Gastrocnemius medialis (tissue), 4 donors: Measurements from ENCODE around the gene TMEM121.

Experiments used
- CTCF ChIP-seq, 5 experiments: fragments of 450-650 bp in 3 of 5; fragments of 200-600 bp in 2 of 5; sonication (generic) in 2 of 5; IDR thresholded peaks in 4 of 5; conservative IDR thresholded peaks in 1 of 5; 1 replicate in 4 of 5; 2 replicates in 1 of 5; pipeline ENCODE4 v1.5.1; 2016 to 2019; ENCODE audit warnings: antibody characterized with exemption in 5 of 5, mild to moderate bottlenecking in 3 of 5, moderate library complexity in 3 of 5
- POLR2A ChIP-seq, 2 donors: fragments of 450-650 bp; IDR thresholded peaks; one replicate each; pipeline ENCODE4 v1.6.1; 2017; ENCODE audit warnings: antibody characterized with exemption in 2 of 2, mild to moderate bottlenecking in 2 of 2, moderate library complexity in 2 of 2

GRCh38 chr14:105479431-105480158 lies 46.8 kb upstream of the TMEM121 start:
- TF ChIP-seq POLR2A (IDR thresholded peaks at IDR 0.05) = no peak
- TF ChIP-seq CTCF (IDR thresholded peaks at IDR 0.05 in 4 of 5, conservative IDR thresholded peaks at IDR 0.05 in 1 of 5) = no peak
